Left forelimb (tissue), 1 donor: ENCODE measurements around the gene ITGA1.

Experiments
- DNase-seq: peaks from one replicate; pipeline ENCODE4 v3.0.0-alpha.2; 2018; ENCODE audit warnings: low spot score

Gene ITGA1

DNA sequence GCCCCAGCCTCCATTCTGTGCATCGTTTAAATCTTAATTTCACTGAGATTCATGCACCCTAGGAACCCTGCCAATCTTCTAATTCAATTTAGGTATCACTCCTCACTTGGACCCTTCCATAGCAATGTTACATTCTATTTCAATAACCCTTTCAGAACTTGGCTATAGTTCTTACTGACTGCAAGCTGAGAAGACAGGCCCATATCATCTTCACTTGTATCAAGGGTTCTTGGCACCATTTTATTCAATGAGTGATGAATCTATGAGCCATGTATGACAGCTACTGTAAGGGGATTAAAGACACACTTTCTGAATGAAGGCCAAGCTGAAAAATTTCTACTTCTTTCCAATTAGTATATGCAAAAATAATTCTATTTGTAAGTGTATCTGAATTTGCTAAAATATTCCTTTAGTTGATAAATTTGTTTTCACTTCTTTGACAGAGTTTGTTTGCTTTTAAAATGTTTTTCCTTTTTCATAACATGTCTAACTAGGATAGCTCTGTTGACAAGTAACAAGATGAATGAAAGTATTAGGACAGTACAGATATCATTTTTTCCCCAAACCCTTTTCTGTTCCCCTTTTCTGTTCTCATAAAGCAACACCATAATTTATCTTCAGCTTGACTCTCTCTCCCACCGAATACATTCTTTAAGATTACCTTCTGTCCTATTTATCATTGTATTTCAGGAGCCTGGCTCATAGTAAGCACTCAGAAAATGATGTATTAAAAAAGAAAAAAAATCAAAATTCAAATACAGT, 211.0 kb downstream of the ITGA1 start:
- DNase-seq, result no peak

DNA sequence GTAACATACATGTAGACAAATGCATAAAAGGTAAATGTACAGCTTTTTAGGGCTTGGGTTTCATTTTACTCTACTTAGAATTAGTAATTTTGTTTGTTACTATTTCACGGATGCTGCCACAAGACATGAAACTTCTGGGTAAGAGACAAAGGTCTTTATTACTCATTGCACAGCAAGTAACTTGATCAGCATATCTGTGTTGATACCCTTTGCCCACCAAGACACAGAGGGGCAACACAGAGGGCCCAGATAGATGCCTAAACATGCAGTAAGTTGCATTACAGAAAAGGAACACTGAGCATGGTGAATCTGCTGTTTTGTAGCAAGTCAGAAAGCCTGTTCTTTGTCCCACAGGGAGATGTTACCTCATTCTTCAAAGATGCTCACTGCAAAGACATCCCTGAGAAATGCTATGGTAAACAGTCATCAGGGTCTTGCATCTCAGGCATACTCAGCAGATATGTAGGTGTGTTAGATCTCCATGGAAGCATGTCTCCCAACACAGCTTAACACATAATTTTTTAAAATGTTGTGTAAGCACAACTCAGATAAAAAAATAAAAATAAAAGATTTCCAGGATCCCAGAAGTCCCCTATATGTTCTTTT, 211.7 kb downstream of the ITGA1 start:
- DNase-seq, result no peak

DNA sequence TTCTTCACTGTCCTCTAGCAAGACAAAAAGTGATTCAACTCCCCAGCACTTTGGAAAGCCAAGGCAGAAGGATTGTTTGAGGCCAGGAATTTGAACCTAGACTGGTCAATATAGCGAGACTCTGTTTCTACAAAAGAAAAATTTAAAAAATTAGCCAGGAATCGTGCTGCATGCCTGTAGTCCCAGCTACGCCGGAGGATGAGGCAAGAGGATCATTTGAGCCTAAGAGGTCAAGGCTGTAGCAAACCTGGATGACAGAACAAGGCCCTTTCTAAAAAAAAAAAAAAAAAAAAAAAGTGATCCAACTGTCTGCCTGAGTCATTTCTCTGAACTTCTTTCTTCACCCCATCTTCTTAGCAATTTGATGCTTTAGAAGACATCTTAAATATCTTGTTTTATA, 213.8 kb downstream of the ITGA1 start:
- no peak for DNase-seq

DNA sequence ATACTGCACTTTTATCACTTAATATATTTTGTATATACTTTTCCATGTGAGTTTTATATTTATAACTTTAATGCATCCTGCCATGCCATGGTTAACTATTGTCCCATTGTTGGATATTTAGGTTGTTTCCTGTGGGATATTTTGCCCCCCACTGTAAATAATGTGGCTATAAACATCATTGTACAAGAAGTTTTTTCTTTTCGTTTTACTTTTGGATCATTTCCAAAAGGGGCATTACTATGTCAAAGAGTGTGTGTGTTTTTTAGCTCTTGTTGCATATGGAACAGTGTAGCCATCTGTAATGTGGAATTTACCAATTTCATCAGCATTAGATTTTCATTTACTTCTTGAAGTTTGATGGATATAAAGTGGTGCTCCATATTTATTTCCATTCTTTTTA, 214.8 kb downstream of the ITGA1 start:
- DNase-seq, result no peak

DNA sequence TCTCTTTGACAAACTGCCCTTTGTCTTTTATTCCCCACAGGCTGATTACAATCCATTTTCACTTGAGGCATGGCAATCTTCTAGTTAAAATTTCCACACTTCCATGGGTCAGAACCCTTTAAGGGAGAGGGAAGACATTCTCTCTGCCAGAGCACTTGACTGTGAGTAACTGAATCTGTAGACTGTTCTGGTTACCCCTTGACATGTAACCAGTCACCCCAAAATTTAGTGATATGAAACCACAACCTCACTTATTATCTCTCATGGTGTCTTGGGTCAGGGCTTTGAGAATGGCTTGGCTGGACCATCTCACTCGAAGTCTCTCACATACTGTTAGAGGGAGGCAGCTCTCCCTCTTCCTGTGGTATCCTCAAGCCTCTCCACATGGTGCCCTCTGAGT, 215.4 kb downstream of the ITGA1 start:
- no peak for DNase-seq

DNA sequence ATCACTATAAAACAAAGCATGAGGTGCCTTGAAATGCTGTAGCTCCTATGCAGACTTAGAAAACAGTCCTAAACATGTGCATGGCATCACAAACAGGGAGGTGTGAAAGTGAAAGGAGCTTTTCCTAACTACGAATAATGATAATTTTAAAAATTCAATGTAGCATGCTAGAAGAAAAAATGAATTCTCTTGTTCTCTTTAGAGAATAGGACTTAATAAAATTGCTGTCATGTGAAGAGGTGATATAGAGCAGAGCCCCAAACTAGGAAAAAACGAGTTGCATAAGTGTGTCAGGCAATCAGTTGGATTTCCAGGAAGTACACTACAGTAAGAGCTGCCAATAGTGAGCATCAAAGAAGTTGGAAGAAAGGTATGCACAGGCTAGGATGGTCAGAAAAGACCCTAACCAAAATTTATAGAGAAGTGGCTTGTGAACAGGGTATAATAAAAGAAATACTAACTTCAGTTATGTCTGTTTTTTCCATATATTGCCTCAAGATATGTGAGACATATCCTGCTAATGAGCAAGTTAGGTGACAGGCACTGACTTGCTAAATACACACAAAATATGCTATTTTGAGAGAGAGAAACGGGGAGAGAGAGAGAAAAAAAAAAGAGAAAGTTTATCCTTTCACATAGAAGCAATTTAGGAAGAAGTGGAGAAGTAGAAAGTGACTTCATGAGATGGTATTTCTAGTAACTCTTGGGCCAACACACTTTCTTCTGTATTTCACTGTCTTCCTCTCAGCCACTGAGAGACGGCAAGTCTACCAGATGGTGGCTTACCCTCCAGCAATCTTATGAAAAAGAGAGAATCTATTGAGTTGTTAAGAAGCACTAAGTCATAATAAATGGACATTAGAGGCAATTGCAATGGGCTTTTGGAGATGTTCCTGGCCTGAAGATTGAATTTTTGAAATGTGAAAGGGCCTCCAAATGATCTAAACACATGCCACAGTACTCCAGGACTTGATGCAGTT, 219.5 kb downstream of the ITGA1 start:
- DNase-seq, result no peak

DNA sequence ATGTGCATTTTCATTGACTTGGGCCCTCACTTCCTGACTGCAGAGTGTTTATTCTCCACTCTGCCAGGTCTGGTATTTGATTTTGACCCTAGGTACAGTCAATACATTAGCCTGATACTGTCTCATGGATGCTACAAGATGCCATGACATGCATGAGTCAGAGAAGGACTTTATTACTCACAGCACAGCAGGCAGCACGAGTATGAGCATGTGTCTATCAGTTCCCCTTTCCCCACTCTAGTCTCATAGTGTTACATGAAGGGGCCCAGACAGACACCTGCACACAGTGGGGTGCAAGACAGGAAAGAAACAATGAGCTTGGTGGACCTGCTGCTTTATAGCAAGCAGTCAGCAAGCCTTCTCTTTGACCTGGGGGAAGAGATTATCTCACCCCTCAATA, 221.0 kb downstream of the ITGA1 start:
- DNase-seq, result no peak
